NCI-H2227 (cell line): Measurements from ENCODE around the gene KLRD1.
"Not testable (repeated sequence)": the region's sequence is repeated elsewhere in the genome, so short reads cannot be mapped to it uniquely, and the experiment has no call there.

Experiments used
- DNase-seq: peaks from one replicate; lab custom pipeline; 2025; ENCODE audit not compliant: unreplicated experiment; lab: John Stamatoyannopoulos, UW

Gene KLRD1, protein sequence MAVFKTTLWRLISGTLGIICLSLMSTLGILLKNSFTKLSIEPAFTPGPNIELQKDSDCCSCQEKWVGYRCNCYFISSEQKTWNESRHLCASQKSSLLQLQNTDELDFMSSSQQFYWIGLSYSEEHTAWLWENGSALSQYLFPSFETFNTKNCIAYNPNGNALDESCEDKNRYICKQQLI

DNA sequence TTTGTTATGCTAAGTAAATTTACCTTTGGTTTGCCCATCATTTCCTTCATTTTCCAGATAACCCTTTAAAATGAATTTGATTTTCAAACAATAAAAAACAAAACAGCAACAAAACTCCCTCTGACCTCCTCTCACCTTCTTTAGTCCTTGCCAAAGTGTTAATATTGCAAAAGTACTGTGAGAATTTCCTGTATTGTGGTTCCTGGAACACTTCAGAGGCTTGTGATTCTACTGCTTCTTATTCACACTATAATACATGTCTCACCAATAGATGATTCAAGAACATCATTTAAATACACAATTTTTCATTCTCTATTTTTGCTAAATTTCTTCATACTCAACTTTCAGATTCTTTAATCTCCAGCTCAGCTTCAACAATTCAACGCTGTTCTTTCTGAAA is at the start of gene KLRD1:
Gene KLRD1 (plus strand): TSS at position 241 of the 400 bp plus-strand sequence. CDS start 208 bp downstream, outside the sequence.
- DNase-seq: no peak

DNA sequence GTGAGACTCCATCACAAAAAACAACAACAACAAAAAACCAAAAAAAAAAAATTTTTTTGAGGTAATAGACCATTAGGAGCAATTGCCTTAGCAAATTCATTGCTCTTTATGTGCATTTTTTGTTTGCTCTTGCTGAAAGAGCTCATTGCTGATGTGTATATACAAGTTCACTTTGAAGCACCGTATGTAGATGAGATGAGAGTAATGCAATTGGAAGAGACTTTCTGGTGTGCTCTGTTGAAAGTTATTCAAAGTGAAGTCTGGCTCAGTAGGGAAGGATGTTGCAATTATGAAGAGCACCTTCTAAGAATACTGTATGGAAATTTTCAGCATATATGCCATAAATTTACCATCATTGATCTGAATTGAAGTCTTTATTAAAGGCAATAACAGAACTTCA is 46.7 kb upstream of the KLRD1 start:
- DNase-seq: no peak

DNA sequence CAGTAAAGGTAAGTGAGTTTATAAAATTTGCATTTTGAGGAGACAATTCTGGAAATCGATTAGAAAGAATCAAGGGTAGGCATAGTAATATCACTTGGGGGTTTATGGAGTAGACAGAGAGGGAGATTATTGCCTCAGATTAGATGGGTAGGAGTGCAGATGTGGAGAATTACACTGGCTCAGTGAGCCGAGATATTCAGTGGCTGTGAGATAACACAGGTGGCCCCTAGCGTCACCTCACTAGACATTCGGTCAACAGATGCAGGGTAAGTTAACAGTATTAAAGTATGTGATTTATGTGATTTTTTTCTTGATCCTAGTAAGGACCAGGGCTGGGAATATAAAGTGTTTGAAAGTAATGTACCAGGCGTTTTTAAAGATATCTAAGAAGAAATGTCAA is 39.6 kb upstream of the KLRD1 start:
- no peak for DNase-seq

DNA sequence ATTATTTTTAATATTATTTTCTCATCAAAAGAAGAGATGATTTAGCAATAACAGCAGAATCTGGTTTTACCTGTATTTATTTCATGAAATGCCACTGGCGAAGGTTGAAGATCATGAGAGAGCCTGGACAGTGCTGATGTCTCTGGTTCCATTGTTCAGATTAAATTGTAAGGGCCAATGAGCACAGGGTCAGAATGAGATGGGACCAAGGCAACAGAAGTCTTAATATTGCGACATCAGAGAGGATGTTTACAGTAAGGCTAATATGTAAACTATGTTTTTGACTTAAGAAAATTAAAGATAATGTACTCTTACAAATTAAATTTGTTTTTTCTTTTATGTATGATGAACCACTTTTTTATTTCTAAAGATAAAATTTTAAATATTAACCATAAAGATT is 35.2 kb upstream of the KLRD1 start:
- DNase-seq: no peak

DNA sequence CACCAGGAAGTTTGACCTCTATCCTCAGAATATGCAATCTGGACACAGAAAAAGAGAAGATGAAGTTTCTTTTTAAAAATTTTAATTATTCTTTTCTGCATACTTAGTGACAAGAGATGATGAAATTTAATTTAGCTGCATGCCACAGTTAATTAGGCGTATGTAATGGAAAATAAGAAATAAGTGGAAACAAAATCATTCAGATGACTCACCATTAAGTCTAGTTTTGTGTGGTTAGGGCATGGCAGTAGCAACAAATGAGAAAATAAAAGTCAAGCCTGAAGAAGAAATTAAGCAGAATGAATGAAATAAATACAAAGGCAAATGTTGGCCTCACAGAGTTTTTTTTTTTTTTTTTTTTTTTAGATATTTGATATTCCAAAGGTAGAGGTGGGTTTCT is 30.9 kb upstream of the KLRD1 start:
- DNase-seq: no peak

DNA sequence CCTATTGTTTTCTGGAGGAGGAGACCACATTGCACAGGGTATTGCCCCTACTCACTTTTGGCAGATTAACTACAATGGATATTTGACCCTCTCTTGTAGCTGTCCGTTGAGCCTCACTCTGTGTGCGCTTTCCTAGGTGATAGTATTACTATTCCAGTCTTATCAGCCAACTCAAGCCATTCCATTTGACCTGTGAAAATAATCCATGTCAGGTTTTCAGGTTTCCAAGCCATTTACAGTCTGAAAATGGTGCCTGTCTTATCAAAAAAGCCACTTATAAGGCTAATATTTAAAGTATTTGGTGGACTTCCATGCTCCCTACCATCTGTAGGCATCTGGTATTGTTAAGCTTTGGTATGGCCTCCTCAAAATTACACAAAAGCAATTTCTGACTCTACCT is 29.6 kb upstream of the KLRD1 start:
- no peak for DNase-seq

DNA sequence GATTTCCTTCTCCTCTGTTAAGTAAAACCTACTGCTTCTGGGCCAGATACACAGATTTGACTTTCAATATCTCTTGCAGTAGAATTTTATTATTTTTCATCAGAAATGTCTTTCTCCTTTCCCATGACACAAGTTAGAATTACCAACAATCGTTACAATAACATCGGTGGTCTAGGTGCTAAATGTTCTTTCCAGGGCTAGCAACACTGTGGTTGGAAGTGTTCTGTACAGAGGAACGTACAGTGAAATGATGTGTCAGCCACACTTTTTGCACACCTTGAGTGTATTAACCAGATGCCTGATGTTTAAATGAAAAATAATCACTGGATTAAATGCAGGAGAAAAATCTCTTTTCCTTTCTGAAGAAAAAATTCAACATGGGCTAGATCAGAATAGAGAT is 27.7 kb upstream of the KLRD1 start:
- DNase-seq: no peak

DNA sequence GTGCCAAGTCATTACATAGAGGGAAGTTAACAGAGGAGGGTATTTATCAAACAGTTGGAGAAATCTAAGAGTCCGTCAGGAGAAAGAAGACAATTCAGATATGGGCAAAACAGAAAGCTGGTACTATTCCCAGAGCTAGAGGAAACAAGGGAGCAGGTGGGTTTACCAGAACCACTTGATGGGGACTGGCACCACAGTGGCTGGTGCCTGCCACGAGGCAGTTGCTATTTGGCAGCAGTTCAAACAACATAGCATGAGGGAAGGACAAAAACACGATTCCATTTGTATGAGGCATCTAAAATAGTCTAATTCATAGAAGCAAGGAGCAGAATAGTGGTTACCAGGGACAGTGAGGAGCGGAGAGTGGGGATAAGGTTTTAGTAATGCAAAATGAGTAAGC is 24.6 kb upstream of the KLRD1 start:
- no peak for DNase-seq

DNA sequence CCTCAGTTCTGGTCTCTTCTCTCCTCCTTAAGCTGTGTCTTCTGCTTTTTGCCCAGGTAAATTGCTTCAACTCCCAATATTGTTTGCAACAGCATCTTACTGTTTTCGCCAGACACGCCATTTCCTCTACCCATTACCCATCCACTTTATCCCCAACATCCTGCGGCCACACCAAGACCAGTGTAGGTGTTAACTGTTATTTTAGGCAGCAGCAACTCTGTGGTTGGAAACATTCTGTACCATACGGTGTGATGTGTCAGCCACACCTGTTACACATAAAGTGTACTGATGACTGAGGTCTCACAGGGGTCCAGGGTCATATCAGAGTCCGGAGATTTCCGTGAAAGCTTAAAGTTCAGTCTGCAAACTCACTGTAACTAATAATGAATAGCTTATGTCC is 21.8 kb upstream of the KLRD1 start:
- no peak for DNase-seq

DNA sequence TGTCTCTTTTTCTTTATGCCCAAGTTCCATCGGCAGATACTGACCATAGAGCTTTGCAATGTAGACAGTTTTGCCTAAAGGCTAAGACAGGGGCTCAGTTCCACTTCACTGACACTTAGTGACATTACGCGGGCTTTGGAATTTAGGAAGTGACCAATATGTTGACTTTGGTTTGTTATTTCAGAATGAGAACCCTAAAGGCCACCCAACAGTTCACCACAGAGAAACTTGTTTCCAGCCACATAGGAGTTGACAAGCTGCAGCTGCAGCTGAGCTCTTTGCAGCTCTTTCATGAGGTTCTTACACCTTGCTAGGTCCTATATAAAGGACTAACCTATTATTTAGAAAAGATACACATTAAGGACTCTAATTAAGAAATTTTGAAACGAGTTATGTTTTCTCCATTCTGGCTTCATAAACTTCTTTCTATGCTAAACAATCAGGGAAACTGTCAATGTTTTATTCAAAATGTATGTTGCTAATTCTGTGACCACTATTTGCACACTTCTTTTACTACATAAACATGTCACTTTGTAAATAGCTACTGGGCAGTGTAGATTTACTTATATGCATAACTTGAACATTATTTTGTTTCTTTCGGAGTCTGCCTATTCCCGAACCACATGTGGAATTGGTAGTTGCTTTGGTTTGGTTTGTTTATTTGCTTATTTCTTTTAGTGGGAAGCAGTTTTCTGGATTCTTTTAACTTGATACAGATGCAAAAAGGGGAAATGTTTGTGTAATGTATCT is 18.5 kb upstream of the KLRD1 start:
- DNase-seq: no peak

DNA sequence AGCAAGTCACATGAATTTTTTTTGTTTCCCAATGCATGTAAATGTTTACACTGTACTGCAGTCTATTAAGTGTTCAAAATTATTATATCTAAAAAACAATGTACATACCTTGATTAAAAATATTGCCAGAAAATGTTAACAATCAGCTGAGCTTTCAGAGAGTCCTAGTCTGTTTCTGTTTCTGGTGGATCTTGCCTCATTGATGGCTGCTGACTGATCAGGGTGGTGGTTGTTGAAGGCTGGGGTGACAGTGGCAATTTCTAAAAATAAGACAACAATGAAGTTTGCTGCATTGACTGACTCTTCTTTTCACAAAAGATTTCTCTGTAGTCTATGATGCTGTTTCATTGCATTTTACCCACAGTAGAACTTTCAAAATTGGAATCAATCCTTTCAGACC is 16.6 kb upstream of the KLRD1 start:
- no peak for DNase-seq

DNA sequence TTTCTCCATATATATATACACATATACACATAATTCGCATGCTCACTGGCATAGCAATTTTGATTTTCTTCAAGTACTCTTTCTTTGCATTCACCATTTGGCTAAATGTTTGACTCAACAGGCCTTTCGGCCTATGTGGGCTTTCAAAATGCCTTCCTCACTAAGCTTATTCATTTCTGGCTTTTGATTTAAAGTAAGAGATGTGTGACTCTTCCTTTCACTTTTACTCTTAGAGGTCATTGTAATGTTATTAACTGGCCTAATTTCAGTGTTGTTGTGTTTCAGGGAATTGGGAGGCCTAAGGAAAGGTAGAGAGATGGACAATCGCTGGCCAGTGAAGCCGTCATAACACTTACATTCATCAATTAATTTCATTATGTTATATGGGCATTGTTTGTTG is 14.5 kb upstream of the KLRD1 start:
- DNase-seq: no peak

DNA sequence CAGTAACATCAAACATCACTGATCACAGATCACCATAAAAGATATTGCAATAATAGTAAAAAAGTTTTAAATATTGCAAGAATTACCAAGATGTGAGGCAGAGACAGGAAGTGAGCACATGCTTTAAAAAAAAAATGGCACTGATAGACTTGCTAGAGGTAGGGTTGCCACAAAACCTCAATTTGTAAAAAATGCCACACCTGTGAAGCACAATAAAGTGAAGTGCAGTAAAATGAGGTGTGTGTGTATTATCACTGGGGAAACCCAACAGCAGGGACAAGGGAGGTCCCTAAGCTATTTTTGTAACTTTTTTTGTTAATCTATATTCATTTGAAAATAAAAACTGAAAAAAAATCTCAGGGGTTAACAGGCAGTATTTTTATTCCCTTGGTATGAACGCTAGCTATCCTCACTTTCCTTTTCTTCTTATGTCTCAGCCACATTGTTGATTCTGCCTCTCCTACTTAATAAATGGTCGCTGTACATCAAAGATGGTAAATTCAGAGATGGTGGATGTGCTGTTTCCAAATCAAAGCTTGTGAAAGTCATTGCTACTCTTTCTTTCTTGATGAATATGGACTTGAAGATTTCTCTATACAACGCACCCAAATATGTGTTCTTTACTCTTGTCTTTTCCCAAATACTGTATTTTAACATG is 14.0 kb upstream of the KLRD1 start:
- DNase-seq: no peak

DNA sequence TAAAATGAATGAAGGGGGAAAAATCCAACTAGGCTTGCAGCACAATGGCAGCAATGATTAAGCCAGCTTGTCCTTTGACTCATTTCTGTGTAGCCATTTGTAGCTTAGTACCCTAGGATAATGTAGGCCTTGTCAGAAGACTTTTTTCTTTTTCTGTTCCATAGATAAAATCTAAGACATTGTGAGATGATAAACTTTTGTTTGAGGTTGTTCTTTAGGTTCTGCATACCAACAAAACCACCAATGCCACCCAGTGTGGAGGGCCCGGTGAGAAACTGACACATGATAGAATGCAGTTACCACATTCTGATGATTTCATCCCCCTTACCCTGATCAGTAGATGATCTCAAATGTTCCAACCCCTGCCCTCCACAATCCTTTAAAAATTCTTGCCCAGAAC is 6.6 kb upstream of the KLRD1 start:
- DNase-seq: no peak

DNA sequence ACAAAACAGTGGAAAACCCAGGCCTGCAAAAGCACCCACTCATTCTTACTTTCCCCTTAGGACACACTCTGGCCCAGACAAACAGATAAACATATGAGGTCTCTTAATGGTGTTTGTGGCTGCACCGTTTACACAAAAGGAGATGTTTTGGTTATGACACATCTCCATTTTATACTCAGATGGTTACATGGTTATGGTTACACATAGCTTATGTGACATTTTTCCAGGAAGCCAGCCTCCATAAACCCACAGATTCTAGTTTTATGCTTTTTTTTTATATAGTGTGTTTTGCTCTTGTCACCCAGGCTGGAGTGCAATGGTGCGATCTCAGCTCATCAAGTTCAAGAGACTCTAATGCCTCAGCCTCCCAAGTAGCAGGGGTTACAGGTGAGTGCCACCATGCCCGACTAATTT is 3.5 kb upstream of the KLRD1 start:
- DNase-seq: no peak

DNA sequence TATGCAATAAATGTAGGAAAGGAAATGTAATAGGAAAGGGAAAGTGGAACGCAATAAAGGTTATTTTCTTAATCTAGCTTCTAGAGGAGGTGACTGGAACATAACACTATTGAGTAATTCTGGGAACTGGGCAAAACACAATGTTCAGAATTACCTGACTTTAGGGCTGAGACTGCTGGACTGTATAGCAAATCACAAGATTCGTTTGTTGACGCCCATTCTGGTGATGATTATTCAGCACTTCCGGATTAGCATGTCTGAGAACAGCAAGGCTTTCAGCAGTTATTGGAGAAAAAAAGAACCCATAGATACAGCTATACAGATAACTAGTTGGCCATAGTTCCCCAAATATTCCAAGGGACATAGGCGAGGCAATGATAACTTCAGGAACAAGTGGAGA is 2.3 kb upstream of the KLRD1 start:
- DNase-seq: no peak

DNA sequence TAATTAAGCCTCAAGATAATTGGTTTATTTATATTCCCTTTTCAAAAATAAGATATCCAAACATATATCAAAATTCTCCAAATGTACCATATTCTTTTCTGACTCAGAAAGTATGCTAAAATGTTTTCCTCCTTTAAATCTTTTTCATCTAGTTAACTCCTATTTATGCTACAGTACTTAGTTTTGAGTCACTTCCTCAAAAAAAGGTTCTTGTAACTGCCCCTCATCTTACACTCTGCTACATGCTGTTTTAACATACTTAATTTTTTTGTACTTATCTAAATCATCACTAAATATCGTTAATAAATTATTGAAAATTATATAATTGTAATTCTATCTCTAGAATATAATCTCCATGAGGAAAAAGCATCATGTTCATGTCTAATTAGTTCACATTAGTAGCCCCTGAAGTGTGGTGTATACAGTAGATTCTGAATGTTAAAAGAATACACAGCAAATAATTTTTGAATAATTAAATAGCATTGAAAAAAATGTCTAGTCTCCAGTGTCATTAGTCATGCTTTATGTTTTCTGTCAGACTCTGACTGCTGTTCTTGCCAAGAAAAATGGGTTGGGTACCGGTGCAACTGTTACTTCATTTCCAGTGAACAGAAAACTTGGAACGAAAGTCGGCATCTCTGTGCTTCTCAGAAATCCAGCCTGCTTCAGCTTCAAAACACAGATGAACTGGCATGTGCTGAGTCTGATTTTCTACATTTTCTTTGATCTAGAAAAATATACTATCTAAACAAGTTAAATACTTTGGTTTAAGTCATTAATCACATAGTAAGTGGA is 3.5 kb downstream of the KLRD1 start:
- DNase-seq: no peak

DNA sequence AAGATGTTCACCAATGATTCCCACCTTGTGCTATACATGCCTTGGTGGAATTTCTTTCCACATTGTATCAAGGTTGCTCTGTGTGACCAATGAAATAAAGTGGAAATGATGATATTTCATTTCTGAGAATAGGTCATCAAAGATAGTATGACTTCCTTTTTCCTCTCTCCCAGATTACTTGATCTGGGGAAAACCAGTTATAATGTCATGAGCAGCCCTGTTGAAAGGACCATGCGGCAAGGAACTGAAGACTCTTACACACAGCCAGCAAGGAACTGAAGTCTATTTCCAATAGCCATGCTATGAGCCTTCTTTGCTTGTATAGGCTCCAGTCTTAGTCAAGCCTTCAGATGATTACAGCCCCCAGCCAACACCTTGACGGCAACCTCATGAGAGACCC is 11.7 kb downstream of the KLRD1 start:
- DNase-seq: no peak

DNA sequence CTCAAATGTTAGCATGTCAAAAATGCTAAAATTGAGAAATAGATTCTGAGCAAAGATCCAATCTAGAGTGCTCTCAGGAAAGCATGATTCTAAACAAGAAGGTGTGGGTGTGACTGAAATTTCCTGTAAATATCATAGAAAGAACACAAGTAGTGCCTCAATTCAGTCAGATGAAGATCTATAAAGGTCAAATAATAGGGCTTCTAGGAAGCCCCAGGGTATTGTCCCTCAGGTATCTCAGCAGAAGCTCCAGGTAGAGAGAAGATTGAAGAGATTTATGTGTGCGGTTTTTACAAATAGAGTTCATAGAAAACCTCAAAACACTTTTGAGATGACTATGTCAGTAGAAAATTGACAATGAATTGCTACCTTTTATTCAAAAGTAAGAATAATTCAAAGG is 13.0 kb downstream of the KLRD1 start:
- no peak for DNase-seq

DNA sequence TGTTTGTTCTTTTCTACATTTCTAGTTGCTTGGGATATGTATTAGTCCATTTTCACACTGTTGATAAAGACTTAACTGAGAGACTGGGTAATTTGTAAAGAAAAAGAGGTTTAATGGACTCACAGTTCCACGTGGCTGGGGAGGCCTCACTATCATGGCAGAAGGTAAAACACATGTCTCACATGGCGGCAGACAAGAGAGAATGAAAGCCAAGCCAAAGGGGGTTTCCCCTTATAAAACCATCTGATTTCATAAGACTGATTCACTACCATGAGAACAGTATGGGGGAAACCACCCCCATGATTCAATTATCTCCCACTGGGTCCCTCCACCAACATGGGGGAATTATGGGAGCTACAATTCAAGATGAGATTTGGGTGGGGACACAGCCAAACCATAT is 21.0 kb downstream of the KLRD1 start:
- DNase-seq: not testable (repeated sequence)

DNA sequence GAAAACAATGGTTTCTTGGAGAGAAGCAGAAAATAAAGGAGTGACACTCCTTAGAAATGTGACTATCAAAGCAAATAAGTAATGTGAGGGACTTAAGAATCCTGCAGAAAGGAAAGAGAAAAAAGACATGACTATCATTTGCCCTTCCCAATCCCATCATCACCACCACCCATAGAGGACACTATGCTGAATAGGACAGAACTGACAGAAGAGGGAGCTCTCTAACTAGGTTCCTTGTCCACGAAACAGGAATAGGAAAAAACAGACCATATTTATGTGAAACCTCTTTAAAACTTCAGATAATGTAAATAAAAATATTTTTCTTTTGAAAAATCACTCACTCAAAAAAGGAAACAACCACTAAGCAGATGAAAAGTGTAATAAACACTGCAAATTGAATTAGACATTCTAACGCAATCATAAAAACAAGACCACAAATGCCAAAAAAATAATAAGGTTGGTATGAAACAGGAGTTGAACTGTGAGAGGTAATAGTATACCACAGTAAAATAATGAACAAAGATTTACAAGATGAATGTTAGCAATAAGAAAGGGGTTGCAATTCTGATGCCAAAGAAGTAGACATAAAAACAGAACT is 24.1 kb downstream of the KLRD1 start:
- no peak for DNase-seq
